ENCODE results near the gene PLXND1.

Gene PLXND1, protein sequence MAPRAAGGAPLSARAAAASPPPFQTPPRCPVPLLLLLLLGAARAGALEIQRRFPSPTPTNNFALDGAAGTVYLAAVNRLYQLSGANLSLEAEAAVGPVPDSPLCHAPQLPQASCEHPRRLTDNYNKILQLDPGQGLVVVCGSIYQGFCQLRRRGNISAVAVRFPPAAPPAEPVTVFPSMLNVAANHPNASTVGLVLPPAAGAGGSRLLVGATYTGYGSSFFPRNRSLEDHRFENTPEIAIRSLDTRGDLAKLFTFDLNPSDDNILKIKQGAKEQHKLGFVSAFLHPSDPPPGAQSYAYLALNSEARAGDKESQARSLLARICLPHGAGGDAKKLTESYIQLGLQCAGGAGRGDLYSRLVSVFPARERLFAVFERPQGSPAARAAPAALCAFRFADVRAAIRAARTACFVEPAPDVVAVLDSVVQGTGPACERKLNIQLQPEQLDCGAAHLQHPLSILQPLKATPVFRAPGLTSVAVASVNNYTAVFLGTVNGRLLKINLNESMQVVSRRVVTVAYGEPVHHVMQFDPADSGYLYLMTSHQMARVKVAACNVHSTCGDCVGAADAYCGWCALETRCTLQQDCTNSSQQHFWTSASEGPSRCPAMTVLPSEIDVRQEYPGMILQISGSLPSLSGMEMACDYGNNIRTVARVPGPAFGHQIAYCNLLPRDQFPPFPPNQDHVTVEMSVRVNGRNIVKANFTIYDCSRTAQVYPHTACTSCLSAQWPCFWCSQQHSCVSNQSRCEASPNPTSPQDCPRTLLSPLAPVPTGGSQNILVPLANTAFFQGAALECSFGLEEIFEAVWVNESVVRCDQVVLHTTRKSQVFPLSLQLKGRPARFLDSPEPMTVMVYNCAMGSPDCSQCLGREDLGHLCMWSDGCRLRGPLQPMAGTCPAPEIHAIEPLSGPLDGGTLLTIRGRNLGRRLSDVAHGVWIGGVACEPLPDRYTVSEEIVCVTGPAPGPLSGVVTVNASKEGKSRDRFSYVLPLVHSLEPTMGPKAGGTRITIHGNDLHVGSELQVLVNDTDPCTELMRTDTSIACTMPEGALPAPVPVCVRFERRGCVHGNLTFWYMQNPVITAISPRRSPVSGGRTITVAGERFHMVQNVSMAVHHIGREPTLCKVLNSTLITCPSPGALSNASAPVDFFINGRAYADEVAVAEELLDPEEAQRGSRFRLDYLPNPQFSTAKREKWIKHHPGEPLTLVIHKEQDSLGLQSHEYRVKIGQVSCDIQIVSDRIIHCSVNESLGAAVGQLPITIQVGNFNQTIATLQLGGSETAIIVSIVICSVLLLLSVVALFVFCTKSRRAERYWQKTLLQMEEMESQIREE (N-terminal part only)

DNA sequence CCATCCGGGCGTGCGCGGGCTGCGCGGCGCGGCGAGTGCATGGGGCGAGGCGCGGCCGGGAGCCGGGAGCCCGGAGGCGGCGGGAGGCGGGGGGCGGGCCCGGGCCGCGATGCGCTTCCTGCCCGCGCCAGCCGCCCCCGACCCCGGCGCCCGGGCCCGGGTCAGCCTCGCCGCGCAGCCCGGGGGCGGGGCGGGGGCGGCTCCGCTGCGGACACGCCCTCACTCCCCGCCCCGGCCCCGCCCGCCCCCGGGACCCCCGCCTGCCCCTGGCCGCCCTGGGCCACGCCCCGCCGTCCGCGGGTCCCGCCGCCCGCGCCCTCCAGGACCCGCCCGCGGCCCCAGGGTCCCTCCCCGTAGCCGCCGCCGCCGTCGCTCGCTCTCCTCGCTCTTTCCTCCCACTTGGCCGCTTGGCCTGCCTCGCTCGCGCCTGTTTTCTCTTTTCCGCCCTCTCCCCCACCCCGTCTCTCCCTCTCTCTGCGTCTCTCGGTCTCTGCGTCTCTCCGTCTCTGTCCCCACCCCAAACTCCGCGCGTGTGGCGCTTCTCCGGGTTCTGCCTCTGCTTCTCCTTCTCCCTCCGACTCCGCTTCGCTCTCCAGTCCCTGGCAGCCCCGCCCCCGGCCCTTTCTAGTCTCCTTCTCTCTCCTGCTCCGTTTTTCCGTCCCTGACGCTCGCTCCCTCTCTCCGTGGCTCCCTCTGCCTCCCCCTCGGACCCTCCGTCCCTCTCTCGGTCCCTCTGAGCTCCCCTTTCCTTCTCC, at the start of gene PLXND1:
PLXND1 (minus strand) TSS at position 41 of the 755 bp plus-strand sequence; CDS start at position 4, 37 bp downstream.
- H3K4me2 ChIP-seq, result peak within 1 kb of the TSS; percentile 100
- peak within 1 kb of the TSS; percentile 91 for H3K4me3 ChIP-seq
- H3K4me1 ChIP-seq, result peaks cover 77% of the 10 kb centered on the region
- H3K9ac ChIP-seq, result peak within 1 kb of the TSS; percentile 87
- no peak for TF ChIP-seq Cebpa-rat (IDR thresholded peaks at IDR 0.05)
- peaks cover 12% of the 10 kb centered on the region for H3K36me3 ChIP-seq
- H3K27me3 ChIP-seq, result no peaks in the 10 kb centered on the region
- peak within 1 kb of the TSS; percentile 86 for H3K27ac ChIP-seq
- peaks cover 44% of the 10 kb centered on the region for H4K20me1 ChIP-seq
- no peaks in the 10 kb centered on the region for H3K9me3 ChIP-seq

DNA sequence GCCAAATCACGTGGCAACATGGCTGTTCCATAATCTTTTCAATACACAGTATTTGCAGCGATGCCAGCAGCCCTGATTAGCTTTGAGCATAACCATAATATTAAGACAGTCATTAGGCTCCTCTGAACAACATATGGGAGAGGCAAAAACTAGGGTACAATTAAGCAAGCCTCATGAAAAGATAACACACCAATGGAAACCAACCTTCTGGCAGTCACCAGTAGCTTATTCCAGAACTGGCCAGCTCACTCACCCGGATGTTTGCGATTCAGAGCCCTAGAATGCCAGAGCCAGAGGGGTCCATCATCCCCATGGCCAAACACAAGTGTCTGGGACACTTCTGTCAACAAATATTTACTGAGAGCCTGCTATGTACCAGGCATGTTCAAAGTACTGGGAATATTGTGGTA, 48.8 kb upstream of the PLXND1 start:
- Histone ChIP-seq H3K4me2 (no peak overlapping the region), H3K4me1 (0 out of 2 replicates have a peak, but pooled peaks cover 6% of the 10 kb centered on the region), H3K4me3 (no peak overlapping the region), H3K9me3 (no peaks in the 10 kb centered on the region), H3K27me3 (no peaks in the 10 kb centered on the region), H3K9ac (no peak overlapping the region), H3K27ac (no peak overlapping the region), H3K36me3 (peaks cover 38% of the 10 kb centered on the region), H4K20me1 (no peaks in the 10 kb centered on the region)
- TF ChIP-seq Cebpa-rat (IDR thresholded peaks at IDR 0.05), result no peak

DNA sequence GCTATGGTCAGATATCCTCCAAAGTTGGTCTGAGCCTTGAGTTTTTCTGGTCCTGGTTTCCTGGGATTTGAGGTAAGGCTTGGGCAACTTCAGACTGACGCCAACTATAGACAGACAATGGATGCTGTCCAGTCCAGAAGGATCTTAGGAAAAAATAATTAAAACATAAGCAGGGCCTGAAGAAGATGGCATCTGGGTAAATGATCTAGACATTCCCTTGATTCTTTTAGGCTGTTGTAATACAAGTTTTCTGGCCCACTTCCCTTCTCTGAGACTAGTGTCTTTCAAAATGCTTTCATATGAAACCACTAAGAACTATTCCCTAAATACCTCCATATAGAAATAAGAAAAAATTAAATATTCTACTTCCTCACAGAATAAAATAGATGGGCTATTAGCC, 47.7 kb upstream of the PLXND1 start:
- no peak overlapping the region for H3K4me2 ChIP-seq
- no peaks in the 10 kb centered on the region for H4K20me1 ChIP-seq
- H3K4me3 ChIP-seq, result no peak overlapping the region
- H3K27ac ChIP-seq, result no peak overlapping the region
- no peaks in the 10 kb centered on the region for H3K27me3 ChIP-seq
- peaks cover 34% of the 10 kb centered on the region for H3K36me3 ChIP-seq
- H3K9ac ChIP-seq, result no peak overlapping the region
- 0 out of 2 replicates have a peak, but pooled peaks cover 6% of the 10 kb centered on the region for H3K4me1 ChIP-seq
- H3K9me3 ChIP-seq, result no peaks in the 10 kb centered on the region
- no peak for TF ChIP-seq Cebpa-rat (IDR thresholded peaks at IDR 0.05)

DNA sequence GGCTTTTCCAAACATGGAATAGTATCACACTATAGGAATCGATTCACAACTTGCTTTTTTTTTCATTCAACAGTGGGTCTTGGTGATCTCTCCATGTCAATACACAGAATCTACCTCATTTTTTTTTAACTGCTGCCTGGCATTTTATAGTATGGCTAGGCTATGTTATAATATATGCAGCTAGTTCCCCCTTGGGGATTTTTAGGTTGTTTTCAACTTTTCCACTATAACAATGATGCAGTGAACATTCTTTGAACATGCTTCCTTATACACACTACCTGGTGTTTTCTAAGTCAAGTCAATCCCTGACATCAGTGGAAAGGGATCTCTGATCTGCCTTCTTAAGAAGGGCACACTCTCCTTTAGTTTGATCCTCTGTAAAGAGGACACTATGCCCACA, 46.5 kb upstream of the PLXND1 start:
- H3K36me3 ChIP-seq, result peaks cover 34% of the 10 kb centered on the region
- no peaks in the 10 kb centered on the region for H3K27me3 ChIP-seq
- no peaks in the 10 kb centered on the region for H4K20me1 ChIP-seq
- H3K9me3 ChIP-seq, result no peaks in the 10 kb centered on the region
- H3K4me1 ChIP-seq, result 0 out of 2 replicates have a peak, but pooled peaks cover 9% of the 10 kb centered on the region
- H3K4me2 ChIP-seq, result no peak overlapping the region
- no peak for TF ChIP-seq Cebpa-rat (IDR thresholded peaks at IDR 0.05)
- no peak overlapping the region for H3K27ac ChIP-seq
- no peak overlapping the region for H3K9ac ChIP-seq
- no peak overlapping the region for H3K4me3 ChIP-seq

DNA sequence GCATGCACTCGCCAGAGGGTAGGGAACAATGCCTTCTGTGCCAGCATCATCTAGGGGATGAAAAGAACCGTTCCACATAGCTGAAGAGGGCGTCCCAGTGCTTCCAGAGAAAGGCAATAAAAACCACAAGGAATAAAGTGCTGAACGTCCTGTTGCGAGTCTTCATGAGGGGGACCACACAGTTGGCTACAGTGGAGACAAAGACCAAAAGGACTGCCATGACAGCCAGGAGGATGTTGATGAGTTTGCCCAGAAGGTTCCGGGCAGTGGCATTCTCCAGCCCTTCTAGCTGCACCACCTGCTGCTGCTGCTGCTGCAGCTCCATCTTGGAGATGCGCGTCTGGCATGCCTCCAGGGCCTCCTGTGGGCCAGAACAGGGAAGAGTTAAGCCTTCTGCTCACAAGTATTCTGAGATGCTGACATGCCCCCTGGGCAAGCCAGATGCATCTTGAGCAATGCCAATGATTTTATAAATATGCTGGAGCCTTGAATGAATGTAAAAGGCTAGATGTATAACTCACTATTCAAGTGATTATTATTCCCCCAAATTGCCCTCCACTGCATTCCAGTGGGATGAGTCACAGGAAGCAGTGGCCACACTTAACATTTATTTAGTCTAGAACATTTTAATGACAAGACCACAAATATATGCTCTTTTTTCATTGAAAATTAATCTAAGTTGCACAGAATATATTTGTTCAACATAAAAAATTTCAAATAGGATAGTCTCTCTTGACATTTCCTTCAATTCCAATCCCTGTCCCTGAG, 45.1 kb upstream of the PLXND1 start:
- H4K20me1 ChIP-seq, result no peaks in the 10 kb centered on the region
- H3K4me3 ChIP-seq, result no peak overlapping the region
- no peak overlapping the region for H3K27ac ChIP-seq
- TF ChIP-seq Cebpa-rat (IDR thresholded peaks at IDR 0.05), result no peak
- H3K4me2 ChIP-seq, result no peak overlapping the region
- H3K9ac ChIP-seq, result no peak overlapping the region
- peaks cover 34% of the 10 kb centered on the region for H3K36me3 ChIP-seq
- H3K27me3 ChIP-seq, result no peaks in the 10 kb centered on the region
- 0 out of 2 replicates have a peak, but pooled peaks cover 7% of the 10 kb centered on the region for H3K4me1 ChIP-seq
- H3K9me3 ChIP-seq, result no peaks in the 10 kb centered on the region

DNA sequence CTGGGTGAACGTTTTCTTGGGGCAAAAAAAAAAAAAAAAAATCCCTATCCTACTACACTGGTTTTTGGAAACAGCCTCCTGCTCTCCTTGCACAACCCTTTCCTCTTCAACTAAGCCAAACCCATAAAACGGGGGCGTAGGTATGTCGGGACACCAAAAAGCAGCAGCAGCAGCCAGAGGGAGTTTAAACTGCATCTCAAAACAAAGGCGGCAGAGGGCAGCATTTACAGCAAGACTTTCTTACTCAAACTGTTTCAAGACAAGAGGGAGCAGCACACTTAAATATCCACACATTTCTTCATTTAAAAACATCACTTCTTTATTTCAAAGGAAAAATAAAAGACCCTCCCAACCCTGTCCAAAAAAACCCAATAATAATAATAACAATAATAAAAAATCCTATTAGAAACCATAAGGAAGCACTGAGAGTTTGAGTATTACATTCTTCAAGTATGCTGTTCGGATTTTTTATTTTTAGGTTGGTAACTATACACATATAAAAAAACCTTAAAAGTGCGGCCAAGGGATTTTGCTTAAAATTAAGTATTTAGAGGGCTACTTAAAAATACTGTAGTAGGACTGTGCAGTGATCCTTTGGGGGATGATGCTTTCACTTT, 43.9 kb upstream of the PLXND1 start:
- Histone ChIP-seq H3K9me3 (no peaks in the 10 kb centered on the region), H3K9ac (no peak overlapping the region), H3K27ac (no peak overlapping the region), H3K27me3 (no peaks in the 10 kb centered on the region), H4K20me1 (no peaks in the 10 kb centered on the region), H3K4me3 (no peak overlapping the region), H3K4me2 (no peak overlapping the region), H3K4me1 (0 out of 2 replicates have a peak, but pooled peaks cover 7% of the 10 kb centered on the region), H3K36me3 (peaks cover 32% of the 10 kb centered on the region)
- TF ChIP-seq Cebpa-rat (IDR thresholded peaks at IDR 0.05), result no peak

DNA sequence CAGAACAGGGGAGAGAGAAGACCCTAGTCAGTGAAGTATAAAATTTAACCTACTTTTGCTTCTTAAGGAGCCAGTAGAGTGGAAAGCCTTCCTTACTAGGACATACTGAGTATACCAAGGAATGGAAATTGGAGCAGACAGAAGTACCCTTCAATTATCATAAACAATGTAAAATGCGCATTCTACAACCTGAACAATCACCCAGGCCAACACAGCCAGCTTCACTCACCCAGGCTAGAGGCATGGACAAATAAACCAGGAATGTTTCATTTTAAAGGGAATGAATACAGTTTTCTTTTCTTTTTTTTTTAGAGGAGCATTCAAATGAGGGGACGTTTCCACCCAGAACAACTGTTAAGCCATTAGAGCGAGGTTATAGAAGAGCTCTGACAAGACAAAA, 41.9 kb upstream of the PLXND1 start:
- Histone ChIP-seq H4K20me1 (no peaks in the 10 kb centered on the region), H3K4me3 (no peak overlapping the region), H3K27me3 (no peaks in the 10 kb centered on the region), H3K4me2 (0 out of 2 replicates have a peak overlapping the region, but pooled peaks have one; percentile 10), H3K9ac (no peak overlapping the region), H3K36me3 (peaks cover 15% of the 10 kb centered on the region), H3K4me1 (0 out of 2 replicates have a peak, but pooled peaks cover 7% of the 10 kb centered on the region), H3K27ac (no peak overlapping the region), H3K9me3 (no peaks in the 10 kb centered on the region)
- TF ChIP-seq Cebpa-rat (IDR thresholded peaks at IDR 0.05), result no peak

DNA sequence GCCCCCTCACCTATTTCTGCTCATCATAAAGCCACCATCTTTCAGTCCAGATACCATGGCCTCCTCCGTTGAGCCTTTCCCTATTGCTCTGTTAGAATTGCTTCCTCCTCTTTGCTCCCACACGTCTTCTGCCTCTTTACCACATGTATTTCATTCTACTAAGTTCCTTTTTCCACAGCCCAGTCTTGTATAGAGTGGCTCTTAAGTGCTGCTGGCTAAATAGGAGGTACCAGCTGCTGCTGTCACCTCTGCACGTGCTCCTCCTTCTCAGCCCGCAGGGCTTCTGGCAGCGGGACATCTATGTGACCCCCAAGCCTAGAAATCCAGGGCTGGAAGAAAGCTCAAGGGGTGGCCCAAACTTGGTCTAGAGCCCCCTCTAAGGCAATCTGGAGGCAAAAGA, 38.8 kb upstream of the PLXND1 start:
- Histone ChIP-seq H3K27me3 (no peaks in the 10 kb centered on the region), H3K4me1 (0 out of 2 replicates have a peak, but pooled peaks cover 7% of the 10 kb centered on the region), H3K9ac (no peak overlapping the region), H3K36me3 (no peaks in the 10 kb centered on the region), H3K4me2 (no peak overlapping the region), H3K27ac (no peak overlapping the region), H3K4me3 (no peak overlapping the region), H4K20me1 (no peaks in the 10 kb centered on the region), H3K9me3 (no peaks in the 10 kb centered on the region)
- no peak for TF ChIP-seq Cebpa-rat (IDR thresholded peaks at IDR 0.05)

All from BLaER1 (cell line).